GM19240 (cell line): ENCODE measurements around the gene RNU1-4.
"Not testable (repeated sequence)": the region's sequence is repeated elsewhere in the genome, so short reads cannot be mapped to it uniquely, and the experiment has no call there.

Source experiments
- DNase-seq: peaks from one replicate; pipeline ENCODE4 v3.0.0; 2011; ENCODE audit warnings: low spot score; ENCODE audit not compliant: insufficient read length

Gene RNU1-4

DNA sequence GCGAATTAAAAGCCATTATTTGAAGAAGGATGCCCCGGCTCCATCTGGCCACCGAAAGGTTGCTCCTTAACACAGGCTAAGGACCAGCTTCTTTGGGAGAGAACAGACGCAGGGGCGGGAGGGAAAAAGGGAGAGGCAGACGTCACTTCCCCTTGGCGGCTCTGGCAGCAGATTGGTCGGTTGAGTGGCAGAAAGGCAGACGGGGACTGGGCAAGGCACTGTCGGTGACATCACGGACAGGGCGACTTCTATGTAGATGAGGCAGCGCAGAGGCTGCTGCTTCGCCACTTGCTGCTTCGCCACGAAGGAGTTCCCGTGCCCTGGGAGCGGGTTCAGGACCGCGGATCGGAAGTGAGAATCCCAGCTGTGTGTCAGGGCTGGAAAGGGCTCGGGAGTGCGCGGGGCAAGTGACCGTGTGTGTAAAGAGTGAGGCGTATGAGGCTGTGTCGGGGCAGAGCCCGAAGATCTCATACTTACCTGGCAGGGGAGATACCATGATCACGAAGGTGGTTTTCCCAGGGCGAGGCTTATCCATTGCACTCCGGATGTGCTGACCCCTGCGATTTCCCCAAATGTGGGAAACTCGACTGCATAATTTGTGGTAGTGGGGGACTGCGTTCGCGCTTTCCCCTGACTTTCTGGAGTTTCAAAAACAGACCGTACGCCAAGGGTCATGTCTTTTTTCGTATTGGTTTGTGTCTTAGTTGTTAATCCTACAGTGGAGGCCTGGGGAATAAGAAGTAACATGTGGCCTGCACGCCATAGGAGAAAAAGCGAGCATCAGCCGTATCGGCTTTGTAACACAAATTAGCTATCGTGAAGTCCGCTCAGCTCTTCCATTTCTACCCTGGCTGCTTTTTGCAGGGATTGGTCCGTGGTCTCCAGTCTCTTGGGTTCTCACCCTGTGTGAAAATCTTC is at the start of gene RNU1-4:
Gene RNU1-4, plus strand, starts transcription at position 470 of the 918 bp plus-strand sequence.
- not testable (repeated sequence) for DNase-seq

DNA sequence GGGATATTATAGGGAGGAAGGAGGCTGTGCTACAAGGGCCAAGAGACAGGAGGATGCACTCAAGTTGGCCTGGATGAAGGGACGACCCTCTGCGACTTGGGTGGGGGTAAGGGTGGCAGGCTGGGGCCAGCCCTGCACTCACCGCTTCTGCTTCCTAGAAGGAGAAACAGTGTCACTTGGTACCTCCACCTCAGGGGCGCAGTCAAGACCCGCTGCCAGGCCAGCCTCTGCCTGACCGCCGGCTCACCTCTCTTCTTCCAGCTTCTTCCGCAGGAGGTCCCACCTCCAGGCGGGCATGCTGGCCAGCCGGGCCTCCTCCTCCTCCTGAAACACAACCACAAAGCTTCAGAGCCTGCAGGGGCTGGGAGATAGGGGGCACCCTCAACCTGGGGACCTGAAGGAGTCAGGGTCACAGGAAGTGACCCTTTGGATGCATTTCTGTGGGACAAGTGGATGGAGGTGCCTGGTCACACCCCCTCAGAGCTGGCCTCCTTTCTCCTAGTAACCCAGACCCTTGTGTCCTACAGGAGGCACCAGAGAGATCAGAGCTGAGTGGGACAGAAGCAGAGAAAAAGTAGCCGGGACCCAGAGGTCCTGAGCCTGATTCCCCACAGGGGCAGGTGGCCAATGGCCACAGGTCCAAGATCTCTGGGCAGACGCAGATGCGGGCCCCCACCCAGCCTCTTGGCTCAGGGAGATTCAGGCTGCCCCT is 49.2 kb upstream of the RNU1-4 start:
- DNase-seq: not testable (repeated sequence)

DNA sequence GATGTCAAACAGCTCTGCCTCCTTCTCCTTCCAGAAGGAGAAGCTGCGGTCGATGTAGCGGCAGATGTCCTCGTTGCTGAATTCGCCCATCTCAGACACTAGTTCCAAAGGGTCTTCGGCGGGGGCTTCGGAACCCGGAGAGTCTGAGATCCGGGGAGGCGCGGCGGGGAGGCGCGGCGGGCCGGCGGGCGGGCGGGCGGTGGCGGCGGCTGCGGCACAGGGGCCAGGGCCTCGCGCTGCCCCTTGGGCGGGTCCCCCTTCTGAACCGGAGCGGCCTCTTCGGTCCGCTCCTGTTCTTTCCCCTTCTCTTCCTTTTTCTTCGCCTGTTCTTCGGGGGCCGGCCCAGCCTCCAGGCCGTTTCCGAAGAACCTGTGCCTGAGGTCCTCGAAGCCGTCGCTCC is 48.0 kb upstream of the RNU1-4 start:
- not testable (repeated sequence) for DNase-seq

DNA sequence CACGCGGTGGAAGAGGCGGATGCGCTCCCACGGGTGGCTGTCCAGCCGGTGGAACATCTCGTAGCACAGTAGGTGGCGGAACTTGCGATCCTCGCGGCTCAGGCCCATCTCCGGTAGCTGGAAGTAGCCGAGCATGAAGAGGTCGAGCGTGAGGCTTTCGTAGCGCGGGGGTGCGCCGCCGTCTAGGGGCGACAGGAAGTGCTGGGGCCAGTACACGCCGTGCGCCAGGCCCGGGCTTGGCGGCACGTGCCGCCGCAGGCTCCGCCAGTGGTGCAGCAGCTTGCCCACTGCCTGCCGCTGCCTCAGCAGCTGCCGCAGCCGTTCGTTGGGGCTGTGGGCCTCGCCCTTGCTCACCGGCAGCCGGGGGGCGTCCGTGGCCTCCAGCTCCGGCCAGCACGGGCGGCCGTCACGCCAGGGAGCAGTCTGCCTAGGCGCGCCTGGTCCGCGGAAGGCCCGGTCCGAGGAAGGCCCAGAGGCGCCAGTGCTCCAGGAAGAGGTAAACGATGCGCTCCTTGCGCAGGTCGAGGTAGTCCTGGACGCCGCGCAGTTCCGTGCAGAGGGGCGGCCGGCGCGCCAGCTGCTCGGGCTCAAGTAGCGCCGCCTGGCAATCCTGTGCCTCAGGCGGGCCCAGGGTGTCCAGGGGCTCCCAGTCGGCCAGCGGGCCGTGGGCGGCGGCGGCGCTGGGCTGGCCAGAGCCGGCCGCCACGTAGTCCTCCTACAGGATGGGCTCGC is 47.4 kb upstream of the RNU1-4 start:
- not testable (repeated sequence) for DNase-seq

DNA sequence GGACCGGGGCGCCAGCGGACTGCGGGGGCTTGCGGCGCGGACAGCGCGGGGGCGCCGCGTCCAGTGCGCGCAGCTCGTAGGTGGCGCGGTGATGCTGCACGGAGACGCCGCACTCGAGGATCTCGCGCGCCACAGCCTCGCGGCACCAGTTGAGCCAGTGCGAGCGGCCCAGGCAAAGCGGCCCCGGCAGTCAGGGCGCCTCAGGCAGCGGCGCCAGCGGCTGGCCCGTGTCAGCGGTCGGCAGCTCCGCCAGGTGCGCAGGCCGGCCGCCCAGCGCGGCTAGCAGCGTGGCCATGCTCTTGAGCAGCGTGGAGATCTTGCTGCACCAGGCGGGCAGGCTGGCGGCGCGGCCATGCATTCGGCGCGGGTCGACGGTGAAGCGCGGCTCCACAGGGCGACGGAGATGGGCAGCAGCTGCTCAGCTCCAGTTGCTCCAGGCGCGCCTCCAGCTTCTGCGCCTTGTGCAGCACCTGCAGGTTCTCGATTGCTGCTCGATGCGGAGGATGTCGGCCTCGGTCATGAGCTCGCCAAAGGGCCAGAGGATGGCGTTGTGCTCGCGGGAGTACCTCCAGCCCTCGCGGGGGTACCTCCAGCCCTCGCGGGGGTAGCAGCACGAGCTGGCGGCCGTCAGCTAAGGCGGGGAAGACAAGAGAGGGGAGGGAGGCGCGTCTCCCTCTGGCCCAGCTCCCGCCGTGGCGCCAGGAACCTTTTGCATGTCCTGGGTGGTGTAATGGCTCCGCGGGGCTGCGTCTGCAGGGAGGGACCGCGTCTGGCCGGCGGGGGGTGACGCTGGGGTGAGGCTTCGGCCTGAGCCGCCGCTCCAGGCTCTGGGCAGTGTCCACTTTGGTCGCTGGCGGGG is 46.6 kb upstream of the RNU1-4 start:
- DNase-seq: not testable (repeated sequence)

DNA sequence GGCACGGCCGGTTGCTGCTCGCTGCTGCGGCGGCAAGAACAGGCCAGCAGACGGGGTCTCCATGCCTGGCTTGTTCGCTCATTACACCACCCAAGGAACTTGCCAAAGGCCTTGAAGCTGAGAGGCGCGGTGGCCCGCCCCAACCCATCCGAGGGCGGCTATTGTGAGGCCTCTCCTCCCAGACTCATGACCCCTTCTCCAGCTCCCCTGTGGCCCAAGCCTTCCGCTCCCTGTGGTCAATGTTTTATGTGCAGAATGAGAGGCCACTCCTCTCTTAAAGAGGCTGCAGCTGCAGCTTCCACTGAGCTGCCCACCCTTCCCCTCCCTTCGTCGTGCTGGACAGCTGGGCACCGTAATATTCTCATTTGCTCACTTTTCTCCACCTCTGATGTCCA is 46.0 kb upstream of the RNU1-4 start:
- DNase-seq: not testable (repeated sequence)

DNA sequence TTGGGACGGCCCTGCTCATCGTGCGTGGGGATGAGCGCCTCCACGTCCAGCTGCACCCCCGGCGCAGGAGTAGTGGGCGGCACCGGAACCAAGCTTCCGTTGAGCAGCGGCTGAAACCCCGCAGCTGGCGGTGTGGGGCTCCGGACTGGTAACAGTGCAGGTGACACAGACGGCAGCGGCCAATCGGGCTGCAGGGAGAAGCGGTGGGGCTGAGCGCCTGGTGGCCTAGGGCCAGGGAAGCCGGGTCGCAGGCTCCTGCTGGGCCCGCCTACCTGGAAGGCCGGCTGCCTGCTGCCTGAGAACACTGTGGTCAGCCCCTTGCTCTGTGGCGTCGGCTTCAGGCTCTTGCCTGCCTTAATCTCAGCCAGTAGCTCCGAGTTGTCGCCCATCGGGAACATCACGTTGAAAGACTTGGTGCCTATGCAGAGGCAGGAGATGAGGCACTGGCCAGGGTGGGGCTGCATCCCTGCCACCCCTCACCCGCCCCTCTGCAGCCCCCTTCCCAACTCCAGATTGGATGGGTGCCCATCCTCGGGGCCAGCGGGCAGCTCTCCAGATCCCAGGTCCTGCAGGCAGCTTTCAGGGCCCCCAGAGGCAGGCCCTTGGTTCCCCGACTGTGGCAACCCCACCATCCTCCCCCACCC is 43.7 kb upstream of the RNU1-4 start:
- DNase-seq: not testable (repeated sequence)

DNA sequence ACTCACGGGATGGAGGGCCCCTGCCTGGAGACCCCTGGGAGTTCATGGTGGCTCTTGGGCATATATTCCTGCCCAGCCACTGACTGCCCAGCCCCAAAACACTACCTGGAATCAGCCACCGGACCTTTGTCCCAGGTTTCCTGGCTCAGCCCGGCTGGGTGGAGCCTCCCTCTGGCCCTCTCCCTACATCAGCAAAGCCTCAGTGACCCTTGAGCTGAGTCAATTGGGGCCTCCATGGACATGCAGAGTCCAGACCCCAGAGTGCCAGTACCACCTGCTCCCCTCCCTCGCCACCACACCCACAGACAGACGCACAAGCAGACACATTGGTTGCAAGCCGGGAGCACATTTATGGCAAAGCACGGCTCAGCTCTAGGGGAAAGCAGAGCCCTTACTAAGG is 43.2 kb upstream of the RNU1-4 start:
- DNase-seq: not testable (repeated sequence)

DNA sequence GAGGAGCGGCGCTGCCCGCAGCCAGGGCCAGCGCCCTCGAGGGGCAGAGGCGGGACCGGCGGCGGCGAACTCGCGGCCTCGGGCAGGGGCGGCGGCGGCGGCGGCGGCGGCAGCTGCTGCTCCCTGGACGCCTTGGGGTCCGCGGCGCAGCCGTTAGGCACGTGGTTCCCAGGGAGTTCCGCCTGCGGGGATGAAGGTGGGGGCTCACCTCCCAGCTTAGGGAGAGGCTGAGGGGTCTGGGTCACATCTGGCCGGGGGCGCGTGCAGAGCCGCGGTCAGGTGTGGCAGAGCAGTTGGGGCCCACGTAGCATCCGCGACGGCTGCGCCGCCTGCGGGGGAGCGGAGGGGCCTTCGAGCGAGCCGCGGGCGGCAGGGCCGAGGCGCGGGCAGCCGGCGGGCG is 40.9 kb upstream of the RNU1-4 start:
- not testable (repeated sequence) for DNase-seq

DNA sequence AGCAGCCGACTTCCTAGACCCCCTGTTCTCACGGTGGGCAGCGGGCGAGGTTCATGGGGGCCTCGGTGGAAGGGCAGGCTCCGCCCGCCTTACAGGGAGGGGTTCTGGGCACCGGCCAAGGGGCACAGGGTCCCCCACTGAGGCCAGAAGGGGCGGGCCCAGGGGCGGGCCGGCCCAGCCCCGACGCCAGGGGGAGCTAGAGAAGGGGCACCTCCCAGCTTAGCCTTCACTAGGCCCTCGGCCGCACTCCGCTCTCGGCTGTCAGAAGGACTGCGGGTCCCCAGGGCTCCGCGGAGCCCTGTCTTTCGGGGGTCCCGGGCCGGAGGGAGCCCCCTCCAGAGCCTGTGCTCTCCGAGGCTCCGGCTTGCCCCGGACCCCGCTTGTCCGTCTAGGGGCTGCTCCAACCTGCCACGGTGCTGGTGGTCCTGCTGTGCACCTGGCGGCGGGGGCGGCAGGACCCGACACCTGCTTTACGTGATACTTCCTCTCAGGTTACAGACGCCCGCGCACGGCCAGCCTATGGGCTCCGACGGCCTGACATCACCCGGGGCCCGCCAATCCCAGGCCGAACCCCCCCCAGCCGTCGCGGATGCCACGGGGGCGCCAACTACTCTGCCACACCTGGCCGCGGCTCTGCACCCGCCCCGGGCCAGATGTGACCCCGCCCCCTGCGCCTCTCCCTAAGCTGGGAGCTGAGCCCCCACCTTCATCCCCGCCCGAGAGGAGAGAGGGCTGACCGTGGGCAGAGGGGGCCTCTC is 40.0 kb upstream of the RNU1-4 start:
- DNase-seq: not testable (repeated sequence)

DNA sequence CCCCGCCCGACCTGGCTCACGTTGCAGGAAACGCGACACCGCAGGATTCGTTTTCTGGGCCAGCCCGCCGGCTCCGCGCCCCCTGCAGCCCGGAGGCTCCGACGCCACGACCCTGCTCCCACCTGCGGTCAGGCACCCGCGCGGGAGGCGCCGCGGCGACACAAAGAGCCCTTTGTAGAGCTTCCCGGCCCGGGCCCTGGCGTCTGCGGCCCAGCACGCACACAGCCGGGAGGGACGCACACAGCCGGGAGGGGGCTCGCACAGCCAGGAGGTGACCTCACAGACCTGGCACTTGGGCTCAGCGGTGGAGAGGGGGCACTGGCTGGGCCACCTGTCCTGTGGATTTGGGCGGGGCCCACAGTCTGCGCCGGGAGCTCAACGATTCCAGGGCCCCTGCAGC is 39.1 kb upstream of the RNU1-4 start:
- DNase-seq: not testable (repeated sequence)

DNA sequence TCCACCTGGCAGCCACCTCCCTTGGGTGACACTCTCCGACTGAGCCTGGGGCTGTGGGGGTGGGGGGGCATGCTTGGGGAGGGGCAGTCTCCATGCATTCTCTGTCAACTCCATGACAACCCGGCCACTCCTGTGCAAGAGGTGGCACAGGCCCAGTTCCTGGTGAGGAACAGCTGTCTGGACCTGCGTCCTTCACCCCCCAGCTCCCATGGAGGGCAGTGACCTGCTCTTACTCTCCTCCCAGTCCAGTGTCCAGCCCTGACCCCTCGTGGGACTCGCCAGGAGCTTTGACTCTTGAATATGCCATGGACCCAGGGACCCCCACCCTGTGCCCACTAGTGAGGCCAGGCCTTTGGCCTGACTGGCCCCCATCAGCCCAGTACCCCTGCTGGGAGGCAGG is 38.0 kb upstream of the RNU1-4 start:
- DNase-seq: not testable (repeated sequence)

DNA sequence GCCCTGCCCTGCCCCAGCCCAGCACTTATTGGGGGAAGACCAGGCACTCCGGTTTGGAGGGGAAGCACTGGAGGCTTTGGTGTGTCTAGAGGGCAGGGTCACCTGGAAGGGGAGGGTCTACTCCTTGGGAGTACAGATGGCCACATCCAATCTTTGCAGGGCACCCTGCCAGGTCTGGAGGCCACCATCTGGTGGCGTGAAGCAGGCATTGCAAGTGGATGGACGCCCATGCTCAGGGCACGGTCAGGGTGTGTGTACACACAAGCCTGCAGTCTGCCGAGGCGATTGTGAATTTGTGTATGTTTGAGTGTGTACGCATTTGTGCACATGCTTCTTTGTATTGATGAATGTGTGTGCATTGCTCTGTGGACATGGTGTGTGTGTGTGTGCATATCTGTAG is 37.2 kb upstream of the RNU1-4 start:
- not testable (repeated sequence) for DNase-seq

DNA sequence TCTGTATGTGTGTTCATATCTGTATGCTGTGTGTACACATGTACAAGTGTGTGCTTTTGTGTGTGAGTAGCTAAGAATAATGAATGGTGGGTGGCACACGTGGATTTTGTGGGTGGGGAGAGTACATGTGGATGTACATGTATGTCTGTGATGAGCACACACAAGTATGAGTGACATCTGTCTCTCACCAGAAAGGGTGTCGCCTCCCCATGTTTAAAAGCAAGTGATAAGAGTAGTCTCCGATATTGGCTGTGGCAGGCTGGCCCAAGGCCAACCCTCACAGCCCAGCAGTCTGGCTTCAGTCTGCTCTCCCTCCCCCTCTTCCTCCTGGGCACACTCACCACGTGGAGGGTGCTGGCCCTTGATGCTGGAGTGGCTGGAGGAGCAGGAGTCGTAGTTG is 36.7 kb upstream of the RNU1-4 start:
- not testable (repeated sequence) for DNase-seq

DNA sequence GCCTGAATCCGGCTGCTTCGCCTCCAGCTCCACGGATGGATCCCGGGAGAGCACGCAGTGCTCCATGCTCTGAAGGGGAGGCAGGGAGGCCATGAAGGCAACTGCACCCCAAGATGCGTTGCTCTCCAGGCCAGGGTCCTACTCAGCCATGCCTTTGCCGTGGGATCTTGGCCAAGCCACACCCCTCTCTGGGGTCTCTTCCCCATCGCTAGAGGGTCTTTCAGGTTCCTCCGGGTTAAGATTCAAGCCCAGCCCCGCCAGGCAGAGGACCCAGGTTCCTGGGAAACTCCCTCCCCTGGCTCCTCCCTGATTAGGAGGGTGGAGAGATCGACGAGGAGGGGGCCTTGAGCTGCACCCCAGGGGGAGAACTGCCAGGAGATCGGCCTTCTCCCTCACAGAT is 36.2 kb upstream of the RNU1-4 start:
- not testable (repeated sequence) for DNase-seq

DNA sequence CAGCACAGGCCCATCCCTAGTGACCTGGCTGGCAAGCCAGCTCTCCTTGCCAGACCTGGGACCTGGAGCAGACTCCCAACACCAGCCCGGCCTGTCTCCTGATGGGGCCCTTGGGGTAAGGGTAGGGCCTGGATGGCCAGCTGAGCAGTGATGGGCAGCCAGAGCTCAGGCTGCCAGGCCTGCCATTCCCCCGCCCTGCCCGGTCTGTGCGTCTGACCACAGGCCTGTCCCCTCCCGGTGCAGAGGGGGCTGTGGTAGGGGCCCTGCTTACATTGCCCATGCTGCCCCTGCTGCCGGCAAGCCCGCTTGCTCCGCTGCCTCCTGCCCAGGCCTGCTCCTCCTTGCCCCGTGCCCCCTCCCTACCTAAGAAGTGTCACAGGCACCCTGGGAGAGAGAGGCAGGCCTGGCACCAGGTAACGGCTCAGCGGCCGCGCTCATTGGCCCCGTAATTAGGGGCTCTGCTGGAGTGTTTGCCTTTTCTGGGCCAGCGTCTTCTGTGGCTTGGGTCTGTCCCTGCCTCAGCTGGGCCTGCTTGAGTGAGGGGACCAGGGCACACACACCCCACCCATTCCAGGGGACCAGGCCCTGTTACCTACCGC is 35.7 kb upstream of the RNU1-4 start:
- not testable (repeated sequence) for DNase-seq

DNA sequence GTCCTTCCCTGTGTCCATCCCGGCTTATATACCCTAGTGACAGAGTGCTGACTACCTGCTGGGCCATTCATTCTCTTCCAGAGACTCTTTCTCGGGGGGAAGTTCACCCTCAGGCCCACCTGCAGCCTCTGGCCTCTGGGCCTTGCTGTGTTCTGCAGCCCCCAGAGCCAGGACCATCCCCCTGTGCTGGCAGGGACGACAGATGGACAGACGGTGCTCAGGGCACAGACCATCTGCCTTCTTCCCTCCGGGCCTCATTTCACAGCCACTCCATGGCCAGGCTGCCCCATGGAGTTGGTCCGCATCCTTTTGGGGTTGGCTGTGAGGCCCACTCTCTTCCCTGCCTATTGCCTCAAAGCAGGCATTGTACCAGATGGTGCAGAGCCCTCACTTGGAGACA is 34.0 kb upstream of the RNU1-4 start:
- DNase-seq: not testable (repeated sequence)

DNA sequence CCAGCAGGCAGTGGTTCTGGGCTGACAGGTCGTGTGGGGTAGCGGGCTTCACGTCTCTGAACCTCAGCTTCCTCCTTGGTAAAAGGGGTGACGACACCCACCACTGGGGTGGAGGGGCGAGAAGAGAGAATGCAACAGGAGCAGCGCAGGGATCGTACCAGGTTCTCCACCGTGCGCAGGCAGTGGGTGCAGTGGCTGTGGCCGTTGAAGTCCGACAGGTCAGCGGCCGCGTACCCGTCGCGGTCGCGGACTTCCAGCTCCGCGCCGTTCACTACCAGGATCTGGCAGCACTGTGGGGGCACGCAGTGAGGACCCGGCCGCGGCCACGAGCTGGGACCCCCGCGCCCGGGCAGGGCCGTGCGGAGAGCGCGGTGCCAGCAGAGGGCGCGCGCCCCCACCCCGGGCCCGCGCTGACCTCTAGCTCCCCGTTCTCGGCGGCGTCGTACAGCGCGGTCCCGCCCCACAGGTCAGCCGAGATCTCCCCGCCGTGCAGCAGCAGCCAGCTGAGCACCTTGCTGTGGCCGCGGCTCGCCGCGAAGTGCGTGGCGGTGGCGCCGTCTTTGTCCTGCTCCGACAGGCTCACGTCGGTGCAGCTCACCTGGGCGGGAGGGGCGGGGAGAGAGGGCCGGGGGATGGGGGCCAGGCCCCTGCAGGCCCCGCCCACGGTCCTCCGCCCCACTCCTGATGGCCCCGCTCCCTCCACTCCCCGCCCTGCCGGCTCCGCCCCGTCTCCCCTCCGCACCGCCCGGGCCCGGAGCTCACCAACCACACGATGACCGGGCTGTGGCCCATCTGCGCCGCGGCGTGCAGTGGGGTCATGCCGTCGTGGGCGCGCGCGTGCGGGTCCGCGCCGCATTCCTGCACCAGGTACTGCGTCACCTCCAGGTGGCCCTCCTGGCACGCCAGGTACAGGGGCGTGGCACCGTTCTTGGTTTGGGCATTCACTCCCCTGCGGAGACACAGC is 32.9 kb upstream of the RNU1-4 start:
- not testable (repeated sequence) for DNase-seq
